ENCODE data around the gene ATG7.

The ATG7 gene

DNA sequence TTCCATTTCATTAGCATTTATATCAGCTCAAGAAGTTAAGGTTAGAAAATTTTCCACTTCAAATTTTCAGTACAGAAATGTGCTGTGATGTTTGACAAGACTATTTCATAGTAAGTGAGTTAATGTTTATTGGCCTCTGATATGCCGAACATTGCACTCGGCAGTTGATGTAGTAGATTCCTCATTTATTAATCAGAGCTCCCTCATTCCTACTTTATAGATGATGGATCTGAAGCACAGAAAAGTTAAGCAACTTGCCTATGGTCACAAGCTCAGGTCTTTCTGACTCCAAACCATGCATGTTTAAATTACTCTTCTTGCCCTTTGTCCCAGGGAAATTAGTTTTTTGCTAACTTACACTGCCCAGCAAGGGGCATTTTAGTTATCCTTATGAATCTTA lies 92.0 kb downstream of the ATG7 start:
- DNase-seq: no peak

DNA sequence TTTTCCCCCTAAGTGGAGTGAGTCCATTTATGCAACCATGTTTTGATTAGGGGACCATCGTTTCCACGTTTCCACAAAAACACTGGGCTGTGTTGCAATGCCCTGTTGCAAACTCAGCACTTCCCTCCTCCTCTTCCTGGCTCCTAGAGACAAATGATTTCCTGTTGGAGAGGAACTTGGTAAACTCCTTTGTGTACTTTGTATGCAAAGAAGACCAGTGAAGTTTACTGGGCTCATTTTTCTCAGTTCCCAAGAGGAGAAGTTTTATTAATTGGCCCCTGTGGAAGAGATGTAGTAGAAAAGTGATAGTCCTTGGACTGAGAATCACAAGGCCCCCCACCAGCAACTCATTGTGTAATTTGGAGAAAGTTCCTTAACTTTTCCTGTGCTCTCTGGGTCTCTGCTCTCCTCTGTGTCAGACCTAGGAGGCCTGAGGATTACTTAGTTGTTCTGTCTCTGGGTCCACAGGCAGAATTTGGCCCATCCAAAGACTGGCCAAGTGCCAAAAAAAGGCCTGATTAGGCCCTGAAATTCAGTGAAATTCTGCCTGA lies 95.0 kb downstream of the ATG7 start:
- DNase-seq: no peak

DNA sequence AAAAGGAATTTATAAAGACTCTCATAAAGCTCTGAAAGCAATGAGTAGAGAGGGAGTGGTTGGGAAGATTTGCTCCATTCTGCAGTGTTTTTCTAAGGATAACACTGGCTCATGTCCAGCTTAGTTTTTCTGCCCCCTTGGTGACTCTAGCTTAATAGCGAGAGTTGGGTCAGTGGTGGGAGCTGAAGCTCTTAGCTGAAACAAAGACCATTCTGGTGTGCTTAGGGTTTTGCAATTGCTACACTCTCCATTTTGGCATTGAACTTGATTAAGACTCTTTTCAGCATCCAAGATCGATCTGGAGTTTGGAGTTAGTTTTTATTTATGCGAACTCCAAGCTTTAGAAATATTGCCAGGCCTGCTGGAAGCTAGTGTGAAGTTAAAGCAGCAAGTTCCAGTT lies 98.0 kb downstream of the ATG7 start:
- DNase-seq: no peak

DNA sequence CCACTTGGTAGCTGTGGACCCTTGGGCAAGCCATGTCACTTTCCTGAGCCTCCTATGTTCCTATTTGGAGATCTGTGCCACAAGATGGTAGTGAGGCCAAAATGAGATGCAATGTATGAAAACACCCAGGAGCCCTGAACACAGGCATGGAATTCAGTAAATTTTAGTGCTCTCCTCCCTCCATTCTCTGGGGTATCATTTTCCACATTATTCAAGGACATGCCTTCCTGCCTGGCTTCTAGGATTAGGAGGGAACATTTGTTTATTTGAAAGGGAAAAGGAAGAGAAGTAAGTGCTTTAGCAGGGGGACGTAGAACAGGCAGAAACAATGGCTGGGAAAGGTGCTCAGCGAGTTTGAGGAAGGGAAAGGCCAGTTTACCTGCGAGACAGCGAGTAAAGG lies 98.8 kb downstream of the ATG7 start:
- no peak for DNase-seq

DNA sequence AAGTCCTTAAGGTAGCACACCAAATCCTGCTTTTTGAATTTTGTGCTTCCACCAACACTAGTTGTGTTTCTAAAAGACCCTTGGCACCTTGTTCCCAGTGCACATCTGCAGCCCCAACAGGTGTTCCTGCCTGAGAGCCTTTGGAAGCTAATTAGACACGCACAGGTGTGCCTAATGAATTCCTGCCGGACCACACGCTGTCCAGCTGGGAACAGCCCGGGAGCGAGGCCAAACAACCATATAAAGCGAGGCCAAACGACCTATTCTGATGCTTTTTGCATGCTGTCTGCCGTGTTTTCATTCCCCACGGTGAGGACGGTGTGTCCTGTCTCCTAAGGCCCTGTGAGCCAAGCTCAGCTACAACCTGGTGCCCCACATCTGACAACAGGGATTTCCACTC lies 99.5 kb downstream of the ATG7 start:
- DNase-seq: no peak

DNA sequence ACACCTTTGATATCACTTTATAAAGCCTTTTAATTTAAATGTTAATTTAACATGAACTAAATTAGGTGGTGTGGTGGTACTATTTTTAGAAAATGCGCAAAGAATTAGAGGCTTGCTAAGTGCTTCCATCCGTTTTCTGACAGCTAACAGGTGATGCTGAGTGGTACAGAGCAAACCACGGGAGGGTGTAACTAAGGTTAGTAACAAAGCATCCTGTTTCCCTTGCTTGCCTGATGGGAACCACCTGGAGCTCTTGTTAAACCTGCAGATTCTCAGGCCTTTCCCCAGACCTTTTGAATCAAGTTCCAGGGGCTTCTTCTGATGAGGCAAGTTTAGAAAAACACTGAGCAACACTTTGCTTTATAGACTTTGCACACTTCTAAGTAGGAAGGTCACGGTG lies 101.0 kb downstream of the ATG7 start:
- DNase-seq: no peak

DNA sequence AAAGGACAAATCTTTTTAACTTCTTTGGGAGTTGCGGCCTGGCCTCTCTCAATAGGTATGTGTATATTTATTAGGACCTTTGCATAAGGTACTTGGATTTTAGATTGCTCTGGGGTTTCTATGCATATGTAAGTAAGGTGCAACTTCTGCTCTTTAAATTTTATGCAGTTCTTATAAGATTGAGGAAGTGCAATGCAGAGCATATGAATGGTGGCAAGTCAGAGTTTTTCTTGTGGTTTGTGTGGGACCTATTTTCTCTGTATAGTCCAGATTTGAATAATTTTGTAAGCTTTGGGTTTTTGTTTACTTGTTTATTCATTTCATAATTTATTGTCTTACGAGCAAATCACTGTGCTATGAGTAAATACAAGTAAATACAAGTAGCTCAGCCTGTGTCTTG lies 101.5 kb downstream of the ATG7 start:
- DNase-seq: no peak

DNA sequence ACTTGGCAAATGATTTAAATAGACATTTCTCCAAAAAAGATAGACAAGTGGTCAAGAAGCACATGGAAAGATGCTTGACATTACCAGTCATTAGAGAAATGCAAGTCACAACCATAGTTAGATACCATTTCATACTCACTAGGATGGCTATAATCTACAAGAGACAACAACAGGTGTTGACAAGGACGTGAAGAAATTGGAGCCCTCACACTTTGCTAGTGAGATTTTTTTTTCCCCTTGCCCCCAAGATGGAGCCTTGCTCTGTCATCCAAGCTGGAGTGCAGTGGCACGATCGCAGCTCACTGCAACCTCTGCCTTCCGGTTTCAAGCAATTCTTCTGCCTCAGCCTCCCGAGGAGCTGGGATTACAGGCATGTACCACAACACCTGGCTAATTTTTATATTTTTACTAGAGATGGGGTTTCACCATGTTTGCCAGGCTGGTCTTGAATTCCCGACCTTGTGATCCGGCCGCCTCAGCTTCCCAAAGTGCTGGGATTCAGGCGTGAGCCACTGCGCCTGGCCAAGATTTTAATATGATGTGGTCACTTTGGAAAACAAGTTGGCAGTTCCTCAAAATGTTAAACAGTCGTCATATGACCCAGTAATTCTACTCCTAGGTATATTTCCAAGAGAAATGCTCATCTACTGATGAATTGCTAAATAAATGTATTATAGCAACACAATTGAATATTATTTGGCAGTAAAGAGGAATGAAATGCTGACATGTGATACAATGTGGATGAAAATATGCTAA lies 103.3 kb downstream of the ATG7 start:
- no peak for DNase-seq

DNA sequence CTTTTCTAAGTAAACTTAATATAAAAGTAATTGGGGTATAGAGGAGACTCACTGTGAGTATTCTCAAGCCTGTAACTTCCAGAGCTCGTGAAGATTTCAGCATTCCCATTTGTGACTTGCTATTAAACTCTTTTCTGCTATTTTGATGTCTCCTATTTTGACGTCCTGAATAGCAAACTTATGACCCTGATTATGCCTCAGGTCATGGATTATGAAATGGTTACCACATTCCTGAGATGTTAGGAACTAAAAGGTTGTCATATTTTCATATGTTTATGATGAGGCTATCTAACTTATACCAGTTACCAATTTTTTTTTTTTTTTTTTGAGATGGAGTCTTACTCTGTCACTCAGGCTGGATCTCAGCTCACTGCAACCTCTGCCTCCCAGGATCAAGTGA lies 105.5 kb downstream of the ATG7 start:
- no peak for DNase-seq

DNA sequence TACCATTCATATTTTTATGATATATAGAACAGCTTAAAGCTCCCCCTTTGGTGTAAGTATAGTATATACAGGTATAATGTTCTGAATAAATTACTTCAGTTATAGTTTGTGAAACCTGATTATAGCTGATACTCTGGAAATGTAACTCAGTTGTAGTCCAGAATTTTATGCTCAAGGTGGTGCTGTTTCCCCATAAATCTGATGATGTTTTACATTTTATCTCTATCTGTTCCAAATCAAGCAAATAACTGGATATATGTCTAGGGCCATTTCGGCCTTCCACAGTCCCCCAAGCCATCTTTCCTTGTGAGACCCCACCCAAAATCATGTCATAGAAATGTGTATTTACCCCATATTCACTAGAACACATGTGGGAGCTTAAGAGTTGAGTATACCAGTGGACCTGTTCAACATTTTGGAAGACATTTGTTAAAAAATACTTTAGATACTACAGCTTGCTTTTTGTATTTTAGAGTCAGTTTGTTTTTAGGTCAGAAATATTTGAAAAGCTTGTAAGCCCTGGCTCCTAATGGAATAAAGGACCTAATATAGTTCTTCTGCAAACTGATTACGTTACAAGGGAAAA lies 107.1 kb downstream of the ATG7 start:
- DNase-seq: no peak

DNA sequence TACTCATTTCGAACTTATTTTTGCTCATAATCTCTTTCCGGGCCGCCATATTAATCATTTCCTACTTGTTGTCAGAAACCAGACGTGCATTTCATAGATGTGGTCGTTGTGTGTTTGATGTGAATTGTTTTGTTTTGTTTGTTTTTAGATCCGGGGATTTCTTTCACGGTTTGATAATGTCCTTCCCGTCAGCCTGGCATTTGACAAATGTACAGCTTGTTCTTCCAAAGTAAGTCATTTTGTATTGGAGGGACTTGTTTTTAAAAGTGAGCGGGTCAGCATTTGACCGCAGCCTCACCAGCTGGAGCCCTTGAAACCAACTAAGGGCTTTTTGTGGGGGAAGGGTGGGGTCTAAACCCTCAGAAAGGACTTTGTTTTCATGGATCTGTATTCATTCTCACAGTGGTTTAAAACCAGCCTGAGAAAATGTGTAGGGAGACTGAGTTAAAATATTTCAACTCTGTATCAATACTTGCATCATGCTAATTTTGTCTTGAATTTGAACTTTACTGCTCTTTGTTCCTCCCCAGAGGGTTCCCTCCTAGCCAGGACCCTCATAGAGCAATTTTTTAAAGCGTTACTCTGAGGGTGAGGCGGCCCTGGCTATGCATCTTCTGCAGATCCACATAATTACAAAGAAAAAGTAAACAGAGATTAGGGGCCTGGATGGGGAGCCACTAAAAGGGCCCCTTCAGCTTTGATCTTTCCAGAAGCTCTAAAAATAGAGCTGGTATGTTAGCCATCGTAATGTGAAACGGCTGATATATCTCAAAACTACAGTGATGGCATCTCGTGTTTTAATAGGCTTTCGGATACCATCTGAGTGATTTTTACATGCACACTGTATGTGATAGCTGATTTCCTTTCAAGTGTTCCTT lies 107.9 kb downstream of the ATG7 start:
- no peak for DNase-seq

DNA sequence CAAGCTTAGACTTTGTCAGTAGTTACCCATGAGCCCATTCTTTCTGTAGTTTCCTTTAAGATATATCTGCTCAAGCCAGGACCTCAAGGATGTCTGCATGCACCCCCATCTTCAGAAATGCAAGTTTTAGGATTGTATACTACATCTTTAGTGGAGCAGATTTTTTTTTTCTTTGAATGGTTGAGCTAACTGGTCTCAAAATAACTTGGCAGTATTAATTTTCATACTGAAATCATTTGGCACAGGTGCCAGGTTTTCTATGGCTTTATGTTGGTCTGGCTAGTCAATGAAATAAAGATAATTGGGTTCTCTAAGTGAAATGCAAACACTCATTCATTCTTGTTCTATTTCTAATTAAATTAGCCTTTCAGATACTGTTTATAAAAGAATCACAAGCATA lies 108.9 kb downstream of the ATG7 start:
- DNase-seq: no peak

DNA sequence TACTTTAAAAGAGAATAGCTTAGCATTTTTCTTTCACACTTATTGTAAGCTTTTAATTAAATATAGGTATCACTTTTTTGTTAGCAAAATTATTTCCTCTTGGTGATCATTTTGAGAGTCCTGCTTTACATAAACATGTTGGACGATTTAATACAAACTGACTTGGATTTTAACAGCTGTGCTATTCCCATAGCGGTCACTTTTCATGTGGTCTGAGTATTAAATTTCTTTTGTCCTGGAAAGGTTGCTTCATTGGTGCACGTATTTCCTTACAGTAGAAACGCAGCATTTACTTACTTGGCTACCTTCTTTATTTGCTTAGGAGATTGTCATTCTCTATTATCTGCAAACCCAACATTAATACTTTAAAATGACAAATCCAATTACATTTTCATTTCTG lies 109.4 kb downstream of the ATG7 start:
- no peak for DNase-seq

DNA sequence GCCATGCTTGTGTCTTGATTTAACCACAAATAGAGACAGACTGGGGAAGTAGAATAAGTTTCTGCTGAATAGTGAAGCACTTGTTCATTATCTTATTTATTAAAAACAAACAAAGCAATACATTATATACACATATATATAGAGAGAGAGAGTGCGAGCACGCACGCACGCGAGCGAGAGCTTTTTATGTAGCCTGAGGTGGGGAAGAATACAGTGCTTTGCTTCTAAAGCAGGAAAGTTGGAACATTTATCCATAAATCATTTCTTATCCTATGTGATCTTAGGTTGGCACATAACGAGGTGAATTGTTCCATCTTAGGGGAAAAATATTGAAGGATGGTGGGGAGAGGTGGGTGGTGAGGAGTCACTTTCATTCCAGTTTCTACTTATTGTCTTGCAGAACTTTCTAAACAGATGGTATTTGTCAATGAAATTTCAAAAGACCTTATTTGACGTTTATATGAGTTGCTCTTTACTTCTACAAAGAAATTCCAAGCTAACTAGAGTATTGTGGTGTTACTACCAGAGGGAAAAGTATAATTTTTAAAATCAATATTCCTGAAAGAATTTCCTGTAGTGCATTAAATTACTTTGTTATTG lies 110.0 kb downstream of the ATG7 start:
- no peak for DNase-seq

DNA sequence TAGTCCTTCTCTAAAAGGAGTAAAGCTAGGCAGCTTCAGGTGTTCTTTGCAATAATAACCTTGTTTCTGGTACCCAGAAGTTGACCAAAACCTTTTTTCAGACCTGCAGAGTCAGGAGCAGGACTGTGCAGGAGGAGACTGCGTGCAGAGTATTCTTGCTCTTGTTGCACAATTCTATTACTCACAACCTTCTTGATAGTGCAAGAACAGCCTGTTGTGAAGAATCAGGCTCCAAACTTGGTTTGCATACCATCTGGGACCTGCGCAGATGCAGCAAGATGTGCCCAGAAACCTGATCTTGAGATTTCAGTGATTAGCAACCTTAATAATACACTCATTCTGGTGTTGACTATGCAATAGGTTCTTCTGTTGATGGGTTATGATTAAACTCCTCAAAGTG lies 111.9 kb downstream of the ATG7 start:
- DNase-seq: no peak

DNA sequence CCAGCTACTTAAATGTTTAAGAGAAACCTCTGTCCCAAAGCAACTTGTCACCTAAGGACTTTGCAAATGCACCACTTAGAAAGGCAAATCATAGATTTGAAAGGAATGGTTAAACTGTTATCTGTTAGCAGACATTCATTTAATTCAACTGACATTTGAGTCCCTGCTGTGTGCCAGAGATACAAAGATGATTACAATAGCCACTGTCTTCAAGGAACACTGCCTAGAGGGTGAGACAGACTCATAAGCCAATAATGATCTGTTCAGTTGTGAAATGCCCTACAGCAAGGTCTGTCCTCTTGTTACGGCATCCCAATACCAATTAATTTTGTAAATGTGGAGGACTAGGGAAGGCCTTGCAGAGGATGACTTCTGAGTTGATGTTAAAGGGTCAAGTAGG lies 113.1 kb downstream of the ATG7 start:
- no peak for DNase-seq

DNA sequence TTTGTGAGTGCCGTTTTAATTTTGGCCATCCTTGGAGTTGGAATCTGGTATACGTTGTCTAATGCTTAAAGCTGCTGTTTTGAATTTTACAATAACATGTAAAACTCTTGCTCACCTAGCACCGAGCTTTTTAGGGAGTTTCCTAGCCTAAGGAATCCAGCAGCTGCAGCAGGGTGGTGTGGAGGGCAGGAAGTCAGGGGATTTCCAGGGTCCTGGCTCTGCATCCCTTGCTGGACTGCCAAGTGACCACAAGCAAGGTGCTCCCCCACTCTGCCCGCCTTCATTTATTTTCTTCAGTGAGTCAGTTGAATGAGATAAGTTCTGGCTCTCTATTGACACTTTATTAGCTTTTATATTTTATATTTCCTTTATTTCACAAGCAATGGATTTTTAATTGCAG lies 113.7 kb downstream of the ATG7 start:
- DNase-seq: no peak

DNA sequence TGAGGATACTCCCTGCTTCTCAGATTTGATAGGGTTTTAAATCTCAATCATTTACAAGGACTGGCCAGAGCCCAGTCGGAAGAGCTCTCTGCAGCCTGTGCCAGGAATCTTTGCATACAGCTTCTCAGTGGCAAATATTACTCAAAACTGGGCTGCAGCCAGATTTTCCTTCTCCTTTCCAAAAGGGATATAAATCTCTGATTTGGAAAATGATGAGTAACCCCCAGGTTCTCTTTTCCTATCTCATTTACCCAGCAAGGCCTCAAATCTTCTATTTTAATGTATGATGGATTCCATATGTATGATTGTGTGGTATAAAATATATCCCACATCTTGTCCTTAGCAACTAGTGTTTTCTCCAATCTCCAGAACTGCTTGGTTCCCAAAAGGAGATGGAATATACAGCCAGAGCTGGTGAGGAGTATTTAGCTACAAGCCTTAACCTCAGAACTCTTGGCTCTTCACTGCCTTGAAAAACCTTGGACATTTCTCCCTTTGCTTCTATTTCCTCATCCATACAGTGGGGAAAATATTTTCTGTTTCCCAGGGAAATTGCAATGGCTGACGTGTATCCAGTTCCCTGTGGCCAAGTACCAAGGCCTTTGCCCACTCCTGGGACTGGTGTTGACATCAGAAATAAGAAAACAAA lies 114.4 kb downstream of the ATG7 start:
- no peak for DNase-seq

DNA sequence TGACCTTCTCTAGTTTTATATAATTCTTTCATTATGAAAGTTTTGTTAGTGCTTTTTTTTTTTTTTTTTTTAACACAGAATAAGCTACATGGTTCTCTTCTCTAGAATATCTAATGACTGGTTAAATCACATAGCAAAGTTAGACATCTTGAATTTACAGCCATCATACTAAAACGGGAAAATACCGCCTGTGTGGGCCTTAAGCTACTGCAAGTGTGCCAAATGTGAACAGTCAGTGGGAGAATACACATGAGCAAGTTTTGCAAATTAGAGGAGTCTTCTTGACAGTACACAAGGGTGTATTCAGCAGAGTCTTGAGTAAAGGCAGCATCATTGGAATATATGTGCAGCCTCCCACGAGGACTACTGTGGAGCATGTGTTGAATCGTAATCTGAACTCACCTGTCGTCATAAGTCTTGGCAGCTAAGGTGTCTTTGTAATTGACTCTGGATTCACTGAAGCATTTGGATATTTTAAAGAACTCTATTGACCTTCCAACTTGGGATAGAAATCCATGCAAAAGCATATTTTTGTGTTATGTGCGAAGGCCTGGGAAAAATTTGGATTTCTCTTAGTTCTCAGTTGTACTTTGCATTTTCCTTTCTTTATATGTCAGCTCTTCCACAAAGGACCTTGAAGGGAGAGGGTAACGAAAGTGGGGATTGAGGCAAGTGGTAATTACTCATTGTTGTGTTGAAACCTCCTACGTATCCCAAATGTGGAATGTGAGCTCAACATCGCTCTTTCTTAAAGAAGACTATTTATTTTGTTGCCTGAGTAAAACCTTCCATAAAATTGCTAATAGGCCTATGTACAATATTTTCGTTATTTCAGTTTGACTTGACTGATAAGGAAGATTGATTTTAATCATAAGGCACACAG lies 117.4 kb downstream of the ATG7 start:
- no peak for DNase-seq

DNA sequence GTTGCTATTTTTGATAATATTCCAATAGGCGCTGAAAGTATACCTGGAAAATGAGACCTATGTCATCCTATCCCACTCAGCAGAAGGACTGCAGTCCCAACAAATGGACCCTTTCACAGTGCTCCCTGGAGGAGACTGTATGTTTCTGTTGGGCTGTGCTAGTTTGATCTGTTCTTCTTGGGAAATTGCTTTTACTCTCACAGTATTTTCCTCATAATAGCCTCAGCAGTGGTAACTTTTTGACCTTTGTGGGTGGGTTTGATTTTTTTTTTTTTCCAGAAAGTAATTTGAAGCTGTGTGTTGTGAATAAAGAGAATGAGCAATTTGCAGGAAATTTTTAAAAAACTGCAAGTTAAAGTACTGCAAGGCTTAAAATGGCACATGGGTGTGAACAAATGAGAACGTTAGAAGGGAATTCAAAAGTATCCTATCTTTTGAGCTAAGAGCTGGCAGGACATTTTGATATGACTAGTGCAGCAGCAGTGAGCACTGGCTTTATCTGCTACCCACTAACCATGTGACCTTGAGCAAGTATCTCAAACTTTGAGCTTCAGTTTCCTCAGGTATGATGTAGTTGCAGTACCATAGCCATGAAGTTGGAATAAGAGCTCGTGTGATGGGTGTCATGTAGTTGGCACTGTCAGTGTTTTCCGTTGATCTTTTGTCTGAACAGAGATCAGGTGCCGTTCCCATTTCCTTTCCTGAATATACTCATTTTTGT lies 118.4 kb downstream of the ATG7 start:
- DNase-seq: no peak

Data from activated CD4-positive, alpha-beta T cell treated with anti-CD3 and anti-CD28 coated beads, Interleukin-2, amount 50 U/mL, for 1 hour (primary cell).